ENCODE data around the gene NAA10.
A peak's percentile ranks its signal among the peaks of the same experiment; 100 is the strongest.

Gene NAA10

GRCh38 chrX:153924149-153924861 lies 10.5 kb downstream of the NAA10 start:
- no peak for DNase-seq (ENCODE audit: low read depth)
- no peak overlapping the region for H3K4me3 ChIP-seq (ENCODE audit: low read depth, low read length)
- TF ChIP-seq CTCF (IDR thresholded peaks at IDR 0.05; ENCODE audit: control insufficient read depth, extremely low read depth, insufficient read depth) = 0 out of 2 replicates have a peak, but pooled peaks have one; percentile 15

GRCh38 chrX:153922932-153923857 lies 11.6 kb downstream of the NAA10 start:
- TF ChIP-seq CTCF (IDR thresholded peaks at IDR 0.05; ENCODE audit: control insufficient read depth, extremely low read depth, insufficient read depth) = peak; percentile 61
- H3K4me3 ChIP-seq (ENCODE audit: low read depth, low read length) = no peak overlapping the region
- no peak for DNase-seq (ENCODE audit: low read depth)

- no peak for TF ChIP-seq CTCF (IDR thresholded peaks at IDR 0.05; ENCODE audit: control insufficient read depth, extremely low read depth, insufficient read depth)
- no peak for DNase-seq (ENCODE audit: low read depth)
- H3K4me3 ChIP-seq (ENCODE audit: low read depth, low read length) = no peak overlapping the region
Observed at GRCh38 chrX:153921511-153922446, 13.1 kb downstream of the NAA10 start.

- no peak for TF ChIP-seq CTCF (IDR thresholded peaks at IDR 0.05; ENCODE audit: control insufficient read depth, extremely low read depth, insufficient read depth)
- no peak overlapping the region for H3K4me3 ChIP-seq (ENCODE audit: low read depth, low read length)
- no peak for DNase-seq (ENCODE audit: low read depth)
Observed at GRCh38 chrX:153921070-153921469, 13.8 kb downstream of the NAA10 start.

DNA sequence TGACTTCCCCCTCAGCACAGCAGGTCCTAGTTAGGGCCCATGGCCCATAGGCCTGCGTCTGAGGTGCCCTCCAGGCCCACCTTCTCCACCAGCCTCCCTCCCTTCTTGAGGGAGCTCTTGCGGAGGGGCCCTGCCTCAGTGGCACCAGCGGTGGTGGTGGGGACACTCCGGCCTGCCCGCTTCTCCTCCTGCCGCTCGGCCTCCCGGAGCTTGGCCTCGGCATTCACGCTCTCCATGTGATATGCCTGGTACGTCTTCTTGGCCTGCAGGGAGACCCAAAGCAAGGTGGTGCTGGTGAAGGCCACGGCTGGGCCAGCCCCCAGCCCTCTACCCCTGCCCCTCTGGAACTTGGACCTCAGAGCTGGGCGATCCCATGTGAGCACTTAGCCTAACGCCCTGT lies 14.3 kb downstream of the NAA10 start:
- no peak for TF ChIP-seq CTCF (IDR thresholded peaks at IDR 0.05; ENCODE audit: control insufficient read depth, extremely low read depth, insufficient read depth)
- no peak for DNase-seq (ENCODE audit: low read depth)
- no peak overlapping the region for H3K4me3 ChIP-seq (ENCODE audit: low read depth, low read length)

- no peak for DNase-seq (ENCODE audit: low read depth)
- no peak overlapping the region for H3K4me3 ChIP-seq (ENCODE audit: low read depth, low read length)
- TF ChIP-seq CTCF (IDR thresholded peaks at IDR 0.05; ENCODE audit: control insufficient read depth, extremely low read depth, insufficient read depth) = no peak
Observed at GRCh38 chrX:153919281-153919680, 15.6 kb downstream of the NAA10 start.

All from LNCaP clone FGC (cell line).